Right lobe of liver (tissue), 6 donors: ENCODE results near the gene PPDPF. TPM values are rescaled to one million over a fixed set of nuclear protein-coding genes. Genes with fewer than 3 reads are reported as not detected.

ENCODE experiments used
- ATAC-seq, 4 donors: fragments of 200-7000 bp; cut with Tn5 transposase; one replicate each; pipeline ENCODE4 v1.9.1; 2020; ENCODE audit warnings: mild to moderate bottlenecking in 4 of 4, moderate library complexity in 4 of 4
- DNase-seq, 3 donors: peaks; one replicate each; pipeline ENCODE4 v3.0.0-alpha.2; 2020
- H3K27ac ChIP-seq, 3 donors: fragments of 200-600 bp; one replicate each; pipeline ENCODE4 v1.8.0; 2022
- H3K27me3 ChIP-seq, 2 donors: fragments of 200-600 bp; one replicate each; pipeline ENCODE4 v1.8.0; 2022
- H3K36me3 ChIP-seq, 4 donors: fragments of 200-600 bp; sonication (generic) in 1 of 4; one replicate each; pipeline versions ENCODE4 v1.5.1 to v1.8.0; 2017 to 2022; ENCODE audit warnings: control low read depth in 1 of 4
- H3K4me1 ChIP-seq, 4 donors: fragments of 200-600 bp; sonication (generic) in 1 of 4; one replicate each; pipeline versions ENCODE4 v1.5.1 to v1.8.0; 2017 to 2022; ENCODE audit warnings: control low read depth in 1 of 4
- H3K4me3 ChIP-seq, 3 donors: fragments of 200-600 bp; one replicate each; pipeline ENCODE4 v1.8.0; 2022
- H3K9me3 ChIP-seq, 4 donors: fragments of 200-600 bp; sonication (generic) in 1 of 4; one replicate each; pipeline versions ENCODE4 v1.5.1 to v1.8.0; 2017 to 2022; ENCODE audit warnings: control low read depth in 1 of 4
- POLR2A ChIP-seq: fragments of 450-650 bp; IDR thresholded peaks from one replicate; pipeline ENCODE4 v1.6.1; 2017; ENCODE audit warnings: antibody characterized with exemption, mild to moderate bottlenecking
- WGBS: methylation state at CpG from one replicate; pipeline ENCODE4 v1.1.6; 2018; ENCODE audit warnings: low coverage, low lambda C conversion rate; ENCODE audit not compliant: insufficient coverage; ENCODE audit errors: missing lambda C conversion rate; 5-methylcytosine and 5-hydroxymethylcytosine counted together
- intact Hi-C, 2 donors: fragments of 100-400 bp; cut with DNase I; formaldehyde crosslinking; loops; one replicate each; pipeline versions ENCODE4 v1.11.2 to v1.14.1; 2022
- total RNA-seq, 6 experiments: library from RNA; depleted of rRNA in 2 of 6; stranded (reverse); fragments of >200 nt in 2 of 6; fragmentation: NEBNext Ultra II Directional in 3 of 6; extraction: Animal tissue kit (Norgen Biotek cat#: 25700) in 3 of 6; gene quantifications; one replicate each; pipeline versions ENCODE4 v1.1.0 to v1.2.4, GENCODE V29; 2016 to 2023
- TF ChIP-seq, protein P1 (sequence below), 4 donors: fragments of 200-600 bp in 3 of 4; fragments of 450-650 bp in 1 of 4; IDR thresholded peaks; one replicate each; pipeline versions ENCODE4 v1.5.1 to v1.8.0; 2016 to 2022; ENCODE audit warnings: antibody characterized with exemption in 4 of 4, mild to moderate bottlenecking in 2 of 4
- donor health status: DM: no; HTN: yes; CAD: no.
- donor health status: DM: no; HTN: no; CAD: no.
- donor health status: DM: no; HTN: no; CAD: no.
- donor health status: DM: no; HTN: yes; CAD: no.
- donor health status: DM: no; HTN: yes; CAD: no.

Gene PPDPF
- total RNA-seq, 6 experiments from 2014 or later, result 50.2 to 99.4 (median 76.7) TPM

DNA sequence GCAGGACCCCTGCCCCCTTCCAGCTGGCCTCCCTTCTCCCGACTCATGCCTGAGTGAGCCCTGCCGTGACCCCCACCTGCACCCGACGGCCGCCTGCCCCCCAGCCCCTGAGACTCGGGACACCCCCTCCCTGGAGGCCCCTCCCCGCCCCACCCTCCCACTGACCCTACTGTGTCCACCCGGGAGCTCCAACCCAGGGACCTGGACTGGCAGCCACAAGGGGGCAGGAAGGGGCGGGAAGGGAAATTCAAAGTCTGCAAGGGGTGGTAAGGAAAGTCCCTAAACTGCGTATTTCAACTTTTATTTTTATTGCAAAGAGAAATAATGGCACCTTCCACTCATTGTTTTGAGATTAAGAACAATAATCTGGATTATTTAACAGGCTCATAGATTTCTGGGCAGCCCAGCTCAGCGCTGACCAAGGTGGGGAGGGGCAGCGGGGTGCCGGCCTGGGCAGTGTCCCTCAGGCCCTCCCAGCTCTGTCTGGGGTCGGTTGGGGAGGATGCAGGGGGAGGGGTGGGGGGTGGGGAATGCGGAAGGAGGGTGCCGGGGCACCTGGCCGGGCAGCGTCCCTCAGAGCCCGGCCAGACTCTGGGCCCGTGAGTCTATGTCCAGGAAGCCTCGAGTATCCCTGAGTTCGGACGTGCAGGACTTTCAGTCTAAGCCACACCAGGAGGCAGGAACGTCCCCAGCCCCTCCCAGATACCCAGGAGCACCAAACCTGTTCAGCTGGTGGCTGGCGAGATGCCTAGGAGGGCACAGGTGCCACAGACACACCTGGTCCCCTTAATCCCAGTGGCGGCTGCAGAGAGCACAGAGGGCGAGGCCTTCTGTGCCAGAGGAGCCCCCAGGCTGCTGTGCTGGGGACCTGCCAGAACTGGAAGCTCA lies 17.9 kb downstream of the PPDPF start:
- Histone ChIP-seq H3K27ac (peak overlapping the region in 2 of 3 donors; percentile 72 to 75), H3K36me3 (no peaks in the 10 kb centered on the region), H3K4me3 (peak overlapping the region; percentile 32 to 46 (median 33)), H3K9me3 (no peaks in the 10 kb centered on the region), H3K4me1 (peaks cover 0 to 16% (median 7%) of the 10 kb centered on the region in 4 donors), H3K27me3 (no peaks in the 10 kb centered on the region)
- ATAC-seq (peak; percentile 6 to 34 (median 20)), DNase-seq (no peak)
- 41% methylated on average over 6 of the region's 27 CpGs for WGBS
- intact Hi-C loops, result loop anchor here in 1 of 2 donors (10.0 kb wide), 1 partner anchor 436 kb away; the partner anchor contains the start of gene SAMD10
- TF ChIP-seq, protein P1, sequence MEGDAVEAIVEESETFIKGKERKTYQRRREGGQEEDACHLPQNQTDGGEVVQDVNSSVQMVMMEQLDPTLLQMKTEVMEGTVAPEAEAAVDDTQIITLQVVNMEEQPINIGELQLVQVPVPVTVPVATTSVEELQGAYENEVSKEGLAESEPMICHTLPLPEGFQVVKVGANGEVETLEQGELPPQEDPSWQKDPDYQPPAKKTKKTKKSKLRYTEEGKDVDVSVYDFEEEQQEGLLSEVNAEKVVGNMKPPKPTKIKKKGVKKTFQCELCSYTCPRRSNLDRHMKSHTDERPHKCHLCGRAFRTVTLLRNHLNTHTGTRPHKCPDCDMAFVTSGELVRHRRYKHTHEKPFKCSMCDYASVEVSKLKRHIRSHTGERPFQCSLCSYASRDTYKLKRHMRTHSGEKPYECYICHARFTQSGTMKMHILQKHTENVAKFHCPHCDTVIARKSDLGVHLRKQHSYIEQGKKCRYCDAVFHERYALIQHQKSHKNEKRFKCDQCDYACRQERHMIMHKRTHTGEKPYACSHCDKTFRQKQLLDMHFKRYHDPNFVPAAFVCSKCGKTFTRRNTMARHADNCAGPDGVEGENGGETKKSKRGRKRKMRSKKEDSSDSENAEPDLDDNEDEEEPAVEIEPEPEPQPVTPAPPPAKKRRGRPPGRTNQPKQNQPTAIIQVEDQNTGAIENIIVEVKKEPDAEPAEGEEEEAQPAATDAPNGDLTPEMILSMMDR (IDR thresholded peaks at IDR 0.05), result peak in 2 of 4 donors; percentile 14 to 22
- TF ChIP-seq POLR2A, result no peak

DNA sequence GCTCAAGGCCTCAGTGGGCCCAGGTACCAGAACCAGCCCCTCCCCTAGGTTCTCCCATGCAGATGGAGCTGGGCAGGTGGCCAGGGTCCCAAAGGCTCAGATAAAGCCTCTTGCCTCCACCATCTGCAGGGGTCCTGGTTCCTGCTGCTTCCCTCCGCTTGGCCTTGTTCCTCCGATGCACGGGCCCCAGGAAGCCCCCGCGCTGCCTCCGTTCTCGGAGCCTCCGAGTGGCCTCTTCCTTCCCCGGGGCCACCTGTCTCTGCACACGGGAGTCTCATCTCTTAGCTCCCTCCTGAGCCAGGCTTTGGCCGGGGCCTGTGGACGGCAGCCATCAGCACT lies 18.5 kb downstream of the PPDPF start:
- Histone ChIP-seq H3K27me3 (no peaks in the 10 kb centered on the region), H3K4me1 (peaks cover 0 to 16% (median 7%) of the 10 kb centered on the region in 4 donors), H3K27ac (no peak overlapping the region), H3K4me3 (no peak overlapping the region), H3K36me3 (no peaks in the 10 kb centered on the region), H3K9me3 (no peaks in the 10 kb centered on the region)
- TF ChIP-seq POLR2A, result no peak
- TF ChIP-seq, protein P1 (IDR thresholded peaks at IDR 0.05), result no peak
- intact Hi-C loops, result loop anchor here in 1 of 2 donors (10.0 kb wide), 1 partner anchor 436 kb away; the partner anchor contains the start of gene SAMD10
- ATAC-seq (no peak), DNase-seq (no peak)
- 70% methylated on average over 5 of the region's 12 CpGs for WGBS

GRCh38 chr20:63539441-63540370 lies 19.1 kb downstream of the PPDPF start:
- ATAC-seq (no peak), DNase-seq (no peak)
- H3K4me3 ChIP-seq, result no peak overlapping the region
- H3K36me3 ChIP-seq, result no peaks in the 10 kb centered on the region
- intact Hi-C loops, result loop anchor here (10.0 kb wide), 1 partner anchor 435 kb away; the partner anchor contains the start of gene SAMD10 (in 2 of the 2)
- H3K4me1 ChIP-seq, result peaks cover 0 to 13% (median 6%) of the 10 kb centered on the region in 4 donors
- no CpG with 5 or more reads among the region's 29 CpGs for WGBS
- TF ChIP-seq, protein P1 (IDR thresholded peaks at IDR 0.05), result no peak
- TF ChIP-seq POLR2A, result no peak
- H3K9me3 ChIP-seq, result no peaks in the 10 kb centered on the region
- no peaks in the 10 kb centered on the region for H3K27me3 ChIP-seq
- H3K27ac ChIP-seq, result no peak overlapping the region

DNA sequence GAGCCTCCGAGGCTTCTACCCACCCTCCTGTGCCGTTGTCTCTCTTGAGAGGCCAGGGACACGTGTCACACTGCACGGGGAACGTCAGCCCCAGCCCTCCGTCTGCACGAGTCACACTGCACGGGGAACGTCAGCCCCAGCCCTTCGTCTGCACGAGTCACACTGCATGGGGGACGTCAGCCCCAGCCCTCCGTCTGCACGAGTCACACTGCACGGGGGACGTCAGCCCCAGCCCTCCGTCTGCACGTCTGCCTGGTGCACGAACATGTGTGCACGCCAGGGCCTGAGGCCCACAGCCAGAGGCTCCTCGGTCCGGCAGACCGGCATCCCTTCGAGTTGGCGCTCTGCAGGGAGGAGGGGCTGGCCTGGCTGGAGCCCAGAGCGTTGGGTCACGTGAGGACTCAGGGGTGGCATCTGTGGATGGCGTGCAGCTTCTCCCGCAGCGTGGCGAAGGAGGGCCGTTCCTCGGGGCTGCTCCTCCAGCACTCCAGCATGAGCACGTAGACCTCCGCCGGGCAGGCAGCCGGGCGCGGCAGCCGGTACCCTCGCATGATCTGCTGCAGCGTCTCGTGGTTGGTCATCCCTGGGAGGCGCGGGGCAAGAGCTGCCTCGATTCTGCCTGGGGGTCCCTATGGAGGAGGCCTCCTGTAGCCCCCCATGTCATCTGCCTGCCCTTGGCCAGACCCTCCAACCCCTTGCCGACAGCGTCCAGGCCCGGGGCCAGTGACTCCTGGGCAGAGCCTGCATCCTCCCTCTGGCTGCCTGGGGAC lies 20.0 kb downstream of the PPDPF start:
- Histone ChIP-seq H3K27me3 (no peaks in the 10 kb centered on the region), H3K36me3 (no peaks in the 10 kb centered on the region), H3K4me1 (peaks cover 0 to 10% (median 4%) of the 10 kb centered on the region in 4 donors), H3K4me3 (no peak overlapping the region), H3K27ac (no peak overlapping the region), H3K9me3 (no peaks in the 10 kb centered on the region)
- no peak for TF ChIP-seq POLR2A
- TF ChIP-seq, protein P1 (IDR thresholded peaks at IDR 0.05), result no peak
- no CpG with 5 or more reads among the region's 49 CpGs for WGBS
- intact Hi-C loops, result loop anchor here in 1 of 2 donors (10.0 kb wide), 1 partner anchor 434 kb away; the partner anchor contains the start of gene SAMD10
- DNase-seq, result no peak
- ATAC-seq, result no peak
